ENCODE data around the gene NTNG2.

Gene NTNG2

DNA sequence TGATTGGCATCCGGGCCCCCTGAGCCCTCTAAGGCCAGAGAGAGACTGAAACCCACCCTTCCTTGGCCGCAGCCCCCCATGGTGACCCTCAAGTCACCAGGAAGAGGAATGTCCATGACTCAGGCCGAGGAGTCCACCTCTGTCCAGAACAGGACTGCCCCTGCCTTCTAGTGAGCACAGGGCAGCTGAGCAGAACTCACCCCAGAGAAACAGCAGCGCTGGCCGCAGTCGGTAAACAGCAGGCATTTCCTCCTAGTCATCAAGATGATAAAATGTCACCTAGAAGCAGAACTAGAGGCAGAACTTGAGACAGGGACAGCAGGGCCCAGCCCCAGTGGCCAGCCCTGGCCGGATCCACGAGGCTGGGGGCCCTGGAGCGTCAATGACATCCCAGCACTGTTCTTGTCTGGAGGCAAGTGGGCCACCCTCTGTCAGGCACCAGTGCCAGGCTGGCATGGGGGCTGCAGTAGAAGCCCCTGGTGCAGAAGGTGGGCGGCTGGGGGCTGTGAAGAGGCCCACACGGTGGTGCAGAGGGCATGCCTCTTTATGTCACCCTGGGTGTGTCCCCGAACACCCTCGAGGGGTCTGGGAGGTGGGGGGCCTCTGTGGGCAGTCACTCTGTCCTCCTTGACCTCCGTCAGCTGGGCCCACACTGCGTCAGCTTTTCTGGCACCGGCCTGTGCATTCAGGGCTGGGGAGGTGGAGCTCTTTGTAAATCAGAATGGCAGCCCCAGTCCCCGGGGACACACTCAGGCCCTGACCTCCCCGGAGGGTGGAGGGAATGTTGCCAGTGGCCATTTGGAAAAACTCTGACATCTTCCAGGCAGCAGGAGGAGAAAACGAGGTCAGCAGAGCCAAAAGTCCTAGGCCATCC, 83.0 kb downstream of the NTNG2 start:
- no peak for ATAC-seq
- TF ChIP-seq ISL1 (CRISPR knock-in tag; IDR thresholded peaks at IDR 0.05) (no peak), ZC3H10 (CRISPR knock-in tag; IDR thresholded peaks at IDR 0.05) (no peak), ARNTL (CRISPR knock-in tag; IDR thresholded peaks at IDR 0.05; ENCODE audit: borderline replicate concordance, low read depth) (no peak), PPARA (CRISPR knock-in tag; IDR thresholded peaks at IDR 0.05; ENCODE audit: borderline replicate concordance) (no peak), ZNF70 (CRISPR knock-in tag; IDR thresholded peaks at IDR 0.05) (no peak), ZFP3 (CRISPR knock-in tag; IDR thresholded peaks at IDR 0.05) (no peak), OSR1 (CRISPR knock-in tag; IDR thresholded peaks at IDR 0.05) (no peak), TCF4 (CRISPR knock-in tag; IDR thresholded peaks at IDR 0.05; ENCODE audit: borderline replicate concordance) (no peak), BACH2 (CRISPR knock-in tag; IDR thresholded peaks at IDR 0.05; ENCODE audit: borderline replicate concordance) (no peak), RARB (CRISPR knock-in tag; IDR thresholded peaks at IDR 0.05) (no peak), ZNF565 (CRISPR knock-in tag; conservative IDR thresholded peaks at IDR 0.05; ENCODE audit: low read depth) (no peak), GLIS3 (CRISPR knock-in tag; IDR thresholded peaks at IDR 0.05) (no peak), SNAI2 (CRISPR knock-in tag; IDR thresholded peaks at IDR 0.05) (no peak)
- TF ChIP-seq, protein P1, sequence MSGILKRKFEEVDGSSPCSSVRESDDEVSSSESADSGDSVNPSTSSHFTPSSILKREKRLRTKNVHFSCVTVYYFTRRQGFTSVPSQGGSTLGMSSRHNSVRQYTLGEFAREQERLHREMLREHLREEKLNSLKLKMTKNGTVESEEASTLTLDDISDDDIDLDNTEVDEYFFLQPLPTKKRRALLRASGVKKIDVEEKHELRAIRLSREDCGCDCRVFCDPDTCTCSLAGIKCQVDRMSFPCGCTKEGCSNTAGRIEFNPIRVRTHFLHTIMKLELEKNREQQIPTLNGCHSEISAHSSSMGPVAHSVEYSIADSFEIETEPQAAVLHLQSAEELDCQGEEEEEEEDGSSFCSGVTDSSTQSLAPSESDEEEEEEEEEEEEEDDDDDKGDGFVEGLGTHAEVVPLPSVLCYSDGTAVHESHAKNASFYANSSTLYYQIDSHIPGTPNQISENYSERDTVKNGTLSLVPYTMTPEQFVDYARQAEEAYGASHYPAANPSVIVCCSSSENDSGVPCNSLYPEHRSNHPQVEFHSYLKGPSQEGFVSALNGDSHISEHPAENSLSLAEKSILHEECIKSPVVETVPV (CRISPR knock-in tag; IDR thresholded peaks at IDR 0.05), result no peak
- TF ChIP-seq, protein P2, sequence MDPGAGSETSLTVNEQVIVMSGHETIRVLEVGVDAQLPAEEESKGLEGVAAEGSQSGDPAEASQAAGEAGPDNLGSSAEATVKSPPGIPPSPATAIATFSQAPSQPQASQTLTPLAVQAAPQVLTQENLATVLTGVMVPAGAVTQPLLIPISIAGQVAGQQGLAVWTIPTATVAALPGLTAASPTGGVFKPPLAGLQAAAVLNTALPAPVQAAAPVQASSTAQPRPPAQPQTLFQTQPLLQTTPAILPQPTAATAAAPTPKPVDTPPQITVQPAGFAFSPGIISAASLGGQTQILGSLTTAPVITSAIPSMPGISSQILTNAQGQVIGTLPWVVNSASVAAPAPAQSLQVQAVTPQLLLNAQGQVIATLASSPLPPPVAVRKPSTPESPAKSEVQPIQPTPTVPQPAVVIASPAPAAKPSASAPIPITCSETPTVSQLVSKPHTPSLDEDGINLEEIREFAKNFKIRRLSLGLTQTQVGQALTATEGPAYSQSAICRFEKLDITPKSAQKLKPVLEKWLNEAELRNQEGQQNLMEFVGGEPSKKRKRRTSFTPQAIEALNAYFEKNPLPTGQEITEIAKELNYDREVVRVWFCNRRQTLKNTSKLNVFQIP (CRISPR knock-in tag; IDR thresholded peaks at IDR 0.05; ENCODE audit: borderline replicate concordance, low read depth), result no peak

DNA sequence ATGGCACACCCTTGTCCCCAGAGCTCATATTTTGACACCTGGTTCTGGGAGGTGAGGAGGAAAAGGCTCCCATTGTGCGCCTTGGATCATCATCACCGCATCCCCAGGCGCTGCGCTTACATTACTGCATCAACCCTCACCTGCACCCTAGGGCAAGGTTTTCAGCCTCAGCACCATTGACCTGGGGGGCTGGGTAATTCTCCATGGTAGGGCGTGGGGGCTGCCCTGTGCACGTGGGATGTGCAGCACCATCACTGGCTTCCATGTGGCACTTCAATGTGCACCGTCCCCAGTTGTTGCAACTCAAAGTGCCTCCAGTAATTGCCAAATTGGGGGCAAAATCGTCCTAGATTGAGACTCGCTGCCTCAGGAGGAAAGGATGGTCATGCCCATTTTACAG, 83.6 kb downstream of the NTNG2 start:
- TF ChIP-seq, protein P3, sequence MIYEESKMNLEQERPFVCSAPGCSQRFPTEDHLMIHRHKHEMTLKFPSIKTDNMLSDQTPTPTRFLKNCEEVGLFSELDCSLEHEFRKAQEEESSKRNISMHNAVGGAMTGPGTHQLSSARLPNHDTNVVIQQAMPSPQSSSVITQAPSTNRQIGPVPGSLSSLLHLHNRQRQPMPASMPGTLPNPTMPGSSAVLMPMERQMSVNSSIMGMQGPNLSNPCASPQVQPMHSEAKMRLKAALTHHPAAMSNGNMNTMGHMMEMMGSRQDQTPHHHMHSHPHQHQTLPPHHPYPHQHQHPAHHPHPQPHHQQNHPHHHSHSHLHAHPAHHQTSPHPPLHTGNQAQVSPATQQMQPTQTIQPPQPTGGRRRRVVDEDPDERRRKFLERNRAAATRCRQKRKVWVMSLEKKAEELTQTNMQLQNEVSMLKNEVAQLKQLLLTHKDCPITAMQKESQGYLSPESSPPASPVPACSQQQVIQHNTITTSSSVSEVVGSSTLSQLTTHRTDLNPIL (CRISPR knock-in tag; IDR thresholded peaks at IDR 0.05; ENCODE audit: low read depth), result no peak
- TF ChIP-seq ZNF8 (CRISPR knock-in tag; IDR thresholded peaks at IDR 0.05), result no peak
- no peak for TF ChIP-seq ZFP30 (CRISPR knock-in tag; IDR thresholded peaks at IDR 0.05)
- no peak for TF ChIP-seq ESRRG (CRISPR knock-in tag; IDR thresholded peaks at IDR 0.05)
- TF ChIP-seq TOX (CRISPR knock-in tag; IDR thresholded peaks at IDR 0.05; ENCODE audit: borderline replicate concordance), result no peak
- TF ChIP-seq CSDC2 (CRISPR knock-in tag; IDR thresholded peaks at IDR 0.05), result no peak
- TF ChIP-seq, protein P1 (CRISPR knock-in tag; IDR thresholded peaks at IDR 0.05), result no peak
- no peak for TF ChIP-seq ZC3H10 (CRISPR knock-in tag; IDR thresholded peaks at IDR 0.05)
- TF ChIP-seq, protein P4, sequence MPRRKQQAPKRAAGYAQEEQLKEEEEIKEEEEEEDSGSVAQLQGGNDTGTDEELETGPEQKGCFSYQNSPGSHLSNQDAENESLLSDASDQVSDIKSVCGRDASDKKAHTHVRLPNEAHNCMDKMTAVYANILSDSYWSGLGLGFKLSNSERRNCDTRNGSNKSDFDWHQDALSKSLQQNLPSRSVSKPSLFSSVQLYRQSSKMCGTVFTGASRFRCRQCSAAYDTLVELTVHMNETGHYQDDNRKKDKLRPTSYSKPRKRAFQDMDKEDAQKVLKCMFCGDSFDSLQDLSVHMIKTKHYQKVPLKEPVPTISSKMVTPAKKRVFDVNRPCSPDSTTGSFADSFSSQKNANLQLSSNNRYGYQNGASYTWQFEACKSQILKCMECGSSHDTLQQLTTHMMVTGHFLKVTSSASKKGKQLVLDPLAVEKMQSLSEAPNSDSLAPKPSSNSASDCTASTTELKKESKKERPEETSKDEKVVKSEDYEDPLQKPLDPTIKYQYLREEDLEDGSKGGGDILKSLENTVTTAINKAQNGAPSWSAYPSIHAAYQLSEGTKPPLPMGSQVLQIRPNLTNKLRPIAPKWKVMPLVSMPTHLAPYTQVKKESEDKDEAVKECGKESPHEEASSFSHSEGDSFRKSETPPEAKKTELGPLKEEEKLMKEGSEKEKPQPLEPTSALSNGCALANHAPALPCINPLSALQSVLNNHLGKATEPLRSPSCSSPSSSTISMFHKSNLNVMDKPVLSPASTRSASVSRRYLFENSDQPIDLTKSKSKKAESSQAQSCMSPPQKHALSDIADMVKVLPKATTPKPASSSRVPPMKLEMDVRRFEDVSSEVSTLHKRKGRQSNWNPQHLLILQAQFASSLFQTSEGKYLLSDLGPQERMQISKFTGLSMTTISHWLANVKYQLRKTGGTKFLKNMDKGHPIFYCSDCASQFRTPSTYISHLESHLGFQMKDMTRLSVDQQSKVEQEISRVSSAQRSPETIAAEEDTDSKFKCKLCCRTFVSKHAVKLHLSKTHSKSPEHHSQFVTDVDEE (CRISPR knock-in tag; IDR thresholded peaks at IDR 0.05), result no peak
- no peak for TF ChIP-seq ARNTL (CRISPR knock-in tag; IDR thresholded peaks at IDR 0.05; ENCODE audit: borderline replicate concordance, low read depth)
- TF ChIP-seq TCF4 (CRISPR knock-in tag; IDR thresholded peaks at IDR 0.05; ENCODE audit: borderline replicate concordance), result no peak
- TF ChIP-seq, protein P5, sequence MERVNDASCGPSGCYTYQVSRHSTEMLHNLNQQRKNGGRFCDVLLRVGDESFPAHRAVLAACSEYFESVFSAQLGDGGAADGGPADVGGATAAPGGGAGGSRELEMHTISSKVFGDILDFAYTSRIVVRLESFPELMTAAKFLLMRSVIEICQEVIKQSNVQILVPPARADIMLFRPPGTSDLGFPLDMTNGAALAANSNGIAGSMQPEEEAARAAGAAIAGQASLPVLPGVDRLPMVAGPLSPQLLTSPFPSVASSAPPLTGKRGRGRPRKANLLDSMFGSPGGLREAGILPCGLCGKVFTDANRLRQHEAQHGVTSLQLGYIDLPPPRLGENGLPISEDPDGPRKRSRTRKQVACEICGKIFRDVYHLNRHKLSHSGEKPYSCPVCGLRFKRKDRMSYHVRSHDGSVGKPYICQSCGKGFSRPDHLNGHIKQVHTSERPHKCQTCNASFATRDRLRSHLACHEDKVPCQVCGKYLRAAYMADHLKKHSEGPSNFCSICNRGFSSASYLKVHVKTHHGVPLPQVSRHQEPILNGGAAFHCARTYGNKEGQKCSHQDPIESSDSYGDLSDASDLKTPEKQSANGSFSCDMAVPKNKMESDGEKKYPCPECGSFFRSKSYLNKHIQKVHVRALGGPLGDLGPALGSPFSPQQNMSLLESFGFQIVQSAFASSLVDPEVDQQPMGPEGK (CRISPR knock-in tag; IDR thresholded peaks at IDR 0.05; ENCODE audit: borderline replicate concordance), result no peak
- no peak for TF ChIP-seq GLIS3 (CRISPR knock-in tag; IDR thresholded peaks at IDR 0.05)
- no peak for TF ChIP-seq RARB (CRISPR knock-in tag; IDR thresholded peaks at IDR 0.05)
- no peak for ATAC-seq
